GM13977 (cell line): ENCODE measurements around the gene MED8.
A peak's percentile ranks its signal among the peaks of the same experiment; 100 is the strongest.
"Not testable (repeated sequence)": the region's sequence is repeated elsewhere in the genome, so short reads cannot be mapped to it uniquely, and the experiment has no call there.

Experiments
- DNase-seq: peaks from one replicate; pipeline ENCODE4 v3.0.0; 2012; ENCODE audit warnings: low spot score
- CTCF ChIP-seq: IDR thresholded peaks from 2 replicates; pipeline ENCODE4 v1.5.1; 2012; ENCODE audit warnings: mild to moderate bottlenecking, control low read depth; ENCODE audit not compliant: insufficient read depth; ENCODE audit errors: extremely low read depth, missing control alignments
- in situ Hi-C: fragments of 300-500 bp; cut with MboI; formaldehyde crosslinking; loops from one replicate; pipeline ENCODE4 v1.12.0; 2022; ENCODE audit warnings: low sequenced_read_pairs, low pct_unique_long_range_greater_than_20kb, mixed read lengths, inconsistent platforms; ENCODE audit not compliant: unreplicated experiment

The MED8 gene

DNA sequence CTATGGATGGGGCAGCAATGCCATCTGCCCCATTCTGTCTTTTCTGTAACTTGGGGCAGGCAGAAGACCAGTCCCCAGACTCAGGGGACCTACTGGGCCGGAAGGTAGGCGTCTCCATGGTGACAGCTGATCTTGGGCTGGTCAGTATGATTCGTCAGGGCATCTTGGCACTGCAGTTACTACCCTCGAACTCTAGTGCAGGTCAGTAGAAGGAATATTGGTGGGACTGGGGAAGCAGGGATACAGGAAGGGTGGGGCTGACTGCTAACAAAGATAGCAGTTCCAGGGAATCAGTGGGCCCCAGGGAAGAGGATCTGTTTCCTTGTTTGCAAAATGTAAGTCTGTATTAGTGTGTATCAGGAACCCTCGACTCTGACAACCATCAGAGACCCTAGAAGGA lies 26.3 kb upstream of the MED8 start:
- no peak for DNase-seq
- in situ Hi-C loops: no loop called here
- no peak for TF ChIP-seq CTCF

- in situ Hi-C loops: no loop called here
- peak; percentile 54 for TF ChIP-seq CTCF
- no peak for DNase-seq
These were observed 25.1 kb upstream of the MED8 start for GRCh38 chr1:43414634-43415223.

GRCh38 chr1:43413426-43413825 lies 23.8 kb upstream of the MED8 start:
- DNase-seq, in situ Hi-C loops: not testable (repeated sequence)

- TF ChIP-seq CTCF: no peak
- no peak for DNase-seq
- in situ Hi-C loops: no loop called here
These were observed 21.0 kb upstream of the MED8 start for GRCh38 chr1:43410571-43410970.

- in situ Hi-C loops: no loop called here
- no peak for TF ChIP-seq CTCF
- no peak for DNase-seq
These were observed 16.3 kb upstream of the MED8 start for GRCh38 chr1:43405876-43406234.

DNA sequence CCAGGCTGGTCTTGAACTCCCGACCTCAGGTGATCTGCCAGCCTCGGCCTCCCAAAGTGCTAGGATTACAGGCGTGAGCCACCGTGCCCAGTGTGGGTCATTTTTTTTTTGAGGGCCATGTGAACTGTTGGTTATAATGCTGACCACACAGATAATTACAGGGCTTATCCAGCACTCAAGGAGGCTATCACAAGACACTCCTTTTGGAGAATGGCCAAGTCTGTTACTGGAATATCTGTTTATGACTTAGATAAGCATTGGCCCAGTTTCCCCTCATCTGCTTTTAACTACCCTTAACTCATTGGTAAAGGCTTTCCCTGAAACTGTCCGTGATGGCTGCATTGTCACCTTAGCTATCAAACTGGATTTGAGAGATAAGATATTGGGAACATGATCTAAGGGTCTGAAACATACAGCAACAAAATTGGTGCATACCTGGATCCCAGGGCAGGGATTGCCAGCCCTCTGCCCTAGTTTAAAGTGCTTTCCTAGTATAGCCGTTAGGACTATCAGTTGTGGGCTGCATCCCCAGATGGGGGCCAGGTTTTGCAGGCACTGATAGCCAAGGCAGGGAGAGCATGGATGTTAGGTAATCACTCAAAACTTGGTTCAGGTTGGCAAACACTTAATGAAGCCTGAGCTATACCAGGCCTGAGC lies 15.7 kb upstream of the MED8 start:
- in situ Hi-C loops: no loop called here
- no peak for TF ChIP-seq CTCF
- no peak for DNase-seq

GRCh38 chr1:43404353-43404752 lies 14.8 kb upstream of the MED8 start:
- in situ Hi-C loops: no loop called here
- no peak for TF ChIP-seq CTCF
- DNase-seq: no peak
